ENCODE data around the gene ARHGAP45. TPM values are rescaled to one million over a fixed set of nuclear protein-coding genes. Genes with fewer than 3 reads are reported as not detected.

The ARHGAP45 gene
- total and polyA plus RNA-seq, 2 of the 8 experiments (the other 6 are each of a cell fraction or from before 2014, with no cell fraction given): 31.4 to 41.8 TPM

DNA sequence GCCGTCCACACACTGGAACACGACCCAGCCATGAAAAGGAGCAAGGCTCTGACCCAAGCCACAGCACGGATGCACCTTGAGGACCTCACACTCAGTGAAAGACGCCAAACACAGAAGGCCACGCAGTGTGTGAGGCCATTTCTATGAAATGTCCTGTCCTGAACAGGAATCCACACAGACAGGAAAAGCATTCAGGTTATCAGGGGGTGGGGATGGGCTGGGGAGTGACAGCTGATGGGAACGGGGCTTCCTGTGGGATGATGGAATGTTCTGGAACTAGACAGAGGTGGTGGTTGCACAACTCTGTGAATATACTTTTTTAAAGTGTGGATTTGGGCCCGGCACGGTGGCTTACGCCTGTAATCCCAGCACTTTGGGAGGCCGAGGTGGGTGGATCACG is 67.5 kb downstream of the ARHGAP45 start (continued):
- TF ChIP-seq HDAC2 (IDR thresholded peaks at IDR 0.05; ENCODE audit: borderline replicate concordance in 1 of 2, low read depth in 2 of 2, low read length in 2 of 2): no peak
- no peak for TF ChIP-seq EP300 (IDR thresholded peaks at IDR 0.05; ENCODE audit: borderline replicate concordance in 1 of 2, low read depth in 2 of 2, low read length in 2 of 2)
